T-helper 17 cell (primary cell): ENCODE results near the gene SCNM1. TPM values are rescaled to one million over a fixed set of nuclear protein-coding genes. Genes with fewer than 3 reads are reported as not detected.
"Not testable (repeated sequence)": the region's sequence is repeated elsewhere in the genome, so short reads cannot be mapped to it uniquely, and the experiment has no call there.

Source experiments
- ATAC-seq: fragments of 150-1000 bp; cut with Tn5 transposase; 2 replicates; pipeline ENCODE4 v1.10.0; 2021; ENCODE audit warnings: mild to moderate bottlenecking, moderate library complexity
- DNase-seq, 3 donors: peaks; one replicate each; pipeline versions ENCODE4 v3.0.0 to v3.0.0-alpha.2; 2020 to 2021
- H3K9me3 ChIP-seq: one replicate; pipeline ENCODE4 v1.7.0; 2013; ENCODE audit warnings: low read length, mild to moderate bottlenecking; ENCODE audit not compliant: control insufficient read depth, poor library complexity, severe bottlenecking
- H3K27ac Mint-ChIP-seq: one replicate; pipeline ENCODE4 v1.8.0; 2022; ENCODE audit warnings: mild to moderate bottlenecking, moderate library complexity, mixed read lengths
- H3K27me3 Mint-ChIP-seq: one replicate; pipeline ENCODE4 v1.8.0; 2022; ENCODE audit warnings: mixed read lengths
- H3K36me3 Mint-ChIP-seq: one replicate; pipeline ENCODE4 v1.8.0; 2022; ENCODE audit warnings: low read depth, mixed read lengths
- H3K4me1 Mint-ChIP-seq: one replicate; pipeline ENCODE4 v1.8.0; 2022; ENCODE audit warnings: mild to moderate bottlenecking, mixed read lengths
- H3K4me3 Mint-ChIP-seq: one replicate; pipeline ENCODE4 v1.8.0; 2022; ENCODE audit warnings: mild to moderate bottlenecking, moderate library complexity, mixed read lengths
- total RNA-seq, 4 donors: library from RNA in 2 of 4; stranded (reverse) in 2 of 4; gene quantifications; one replicate each; pipeline ENCODE4 v1.2.3 and lab custom pipeline; 2022 to 2026

SCNM1 gene
- total RNA-seq, 2 donors from 2014 or later: 33.7 to 37.8 TPM

GRCh38 chr1:151189637-151190445, 23.9 kb downstream of the SCNM1 start, which contains the start of gene VPS72:
VPS72 (minus strand) TSS chr1:151190197; CDS start chr1:151190121, 76 bp downstream.
- H3K36me3 Mint-ChIP-seq: peaks cover 4% of the 10 kb centered on the region
- peaks cover 26% of the 10 kb centered on the region for H3K4me1 Mint-ChIP-seq
- ATAC-seq: peak; percentile 95
- peak; percentile 71 to 79 (median 74) for DNase-seq
- H3K9me3 ChIP-seq: no peaks in the 10 kb centered on the region
- H3K4me3 Mint-ChIP-seq: peak within 1 kb of the TSS; percentile 100
- H3K27ac Mint-ChIP-seq: peak within 1 kb of the TSS; percentile 100
- H3K27me3 Mint-ChIP-seq: no peaks in the 10 kb centered on the region

- Mint-ChIP-seq H3K4me1 (peaks cover 26% of the 10 kb centered on the region), H3K4me3 (peak overlapping the region; percentile 52), H3K36me3 (peaks cover 4% of the 10 kb centered on the region), H3K27ac (no peak overlapping the region), H3K27me3 (no peaks in the 10 kb centered on the region)
- no peaks in the 10 kb centered on the region for H3K9me3 ChIP-seq
- no peak for DNase-seq
- no peak for ATAC-seq
These were observed 26.1 kb downstream of the SCNM1 start for GRCh38 chr1:151192047-151192446.

- Mint-ChIP-seq H3K4me1 (peaks cover 29% of the 10 kb centered on the region), H3K36me3 (peaks cover 5% of the 10 kb centered on the region), H3K27me3 (no peaks in the 10 kb centered on the region), H3K4me3 (no peak overlapping the region), H3K27ac (no peak overlapping the region)
- DNase-seq (no peak), ATAC-seq (no peak)
- H3K9me3 ChIP-seq: no peaks in the 10 kb centered on the region
These were observed 27.4 kb downstream of the SCNM1 start for GRCh38 chr1:151193304-151193703.

GRCh38 chr1:151193856-151194255, 27.9 kb downstream of the SCNM1 start:
- no peaks in the 10 kb centered on the region for H3K27me3 Mint-ChIP-seq

GRCh38 chr1:151194894-151195594, 29.1 kb downstream of the SCNM1 start:
- not testable (repeated sequence) for ATAC-seq, H3K27ac Mint-ChIP-seq, H3K36me3 Mint-ChIP-seq, H3K27me3 Mint-ChIP-seq, DNase-seq, H3K9me3 ChIP-seq, H3K4me3 Mint-ChIP-seq
- H3K4me1 Mint-ChIP-seq: peaks cover 31% of the 10 kb centered on the region

More at GRCh38 chr1:151193856-151194255, 27.9 kb downstream of the SCNM1 start:
- H3K9me3 ChIP-seq: no peaks in the 10 kb centered on the region
- Mint-ChIP-seq H3K27ac (no peak overlapping the region), H3K36me3 (peaks cover 8% of the 10 kb centered on the region), H3K4me1 (peaks cover 28% of the 10 kb centered on the region), H3K4me3 (no peak overlapping the region)
- DNase-seq: no peak
- no peak for ATAC-seq

- ATAC-seq (peak; percentile 27), DNase-seq (peak in 2 of 3 donors; percentile 15 to 35)
- no peaks in the 10 kb centered on the region for H3K27me3 Mint-ChIP-seq
- H3K27ac Mint-ChIP-seq: peak overlapping the region; percentile 32
- no peaks in the 10 kb centered on the region for H3K9me3 ChIP-seq
- H3K4me1 Mint-ChIP-seq: peaks cover 28% of the 10 kb centered on the region
- H3K4me3 Mint-ChIP-seq: no peak overlapping the region
- H3K36me3 Mint-ChIP-seq: peaks cover 6% of the 10 kb centered on the region
These were observed 30.4 kb downstream of the SCNM1 start for GRCh38 chr1:151196292-151196800.

GRCh38 chr1:151197863-151198253, 31.9 kb downstream of the SCNM1 start:
- ATAC-seq: no peak
- Mint-ChIP-seq H3K4me1 (peaks cover 31% of the 10 kb centered on the region), H3K4me3 (peak overlapping the region; percentile 100), H3K27me3 (no peaks in the 10 kb centered on the region), H3K36me3 (peaks cover 6% of the 10 kb centered on the region), H3K27ac (peak overlapping the region; percentile 100)
- H3K9me3 ChIP-seq: no peaks in the 10 kb centered on the region
- DNase-seq: no peak

- H3K27me3 Mint-ChIP-seq: no peaks in the 10 kb centered on the region
- peak within 1 kb of the TSS; percentile 100 for H3K4me3 Mint-ChIP-seq
- peak within 1 kb of the TSS; percentile 100 for H3K27ac Mint-ChIP-seq
- ATAC-seq (peak; percentile 97), DNase-seq (peak; percentile 97 to 99 (median 97))
- peaks cover 31% of the 10 kb centered on the region for H3K4me1 Mint-ChIP-seq
- H3K36me3 Mint-ChIP-seq: peaks cover 6% of the 10 kb centered on the region
- no peaks in the 10 kb centered on the region for H3K9me3 ChIP-seq
These were observed 32.5 kb downstream of the SCNM1 start, which contains the start of gene PIP5K1A for GRCh38 chr1:151198254-151199127. PIP5K1A (plus strand) TSS chr1:151198552; CDS start chr1:151198997, 445 bp downstream.

GRCh38 chr1:151199873-151200581, 34.1 kb downstream of the SCNM1 start:
- H3K27ac Mint-ChIP-seq: peak overlapping the region; percentile 100
- peaks cover 6% of the 10 kb centered on the region for H3K36me3 Mint-ChIP-seq
- H3K4me3 Mint-ChIP-seq: peak overlapping the region; percentile 100

GRCh38 chr1:151205381-151205965, 39.5 kb downstream of the SCNM1 start:
- peak overlapping the region; percentile 72 for H3K27ac Mint-ChIP-seq

More at GRCh38 chr1:151199873-151200581, 34.1 kb downstream of the SCNM1 start:
- H3K9me3 ChIP-seq: no peaks in the 10 kb centered on the region
- no peak for DNase-seq
- no peak for ATAC-seq
- Mint-ChIP-seq H3K4me1 (peaks cover 34% of the 10 kb centered on the region), H3K27me3 (no peaks in the 10 kb centered on the region)

GRCh38 chr1:151210830-151211229, 44.9 kb downstream of the SCNM1 start:
- DNase-seq (no peak), ATAC-seq (no peak)
- H3K4me3 Mint-ChIP-seq: no peak overlapping the region
- peaks cover 14% of the 10 kb centered on the region for H3K4me1 Mint-ChIP-seq
- H3K27ac Mint-ChIP-seq: peak overlapping the region; percentile 53
- H3K9me3 ChIP-seq: no peaks in the 10 kb centered on the region
- H3K36me3 Mint-ChIP-seq: no peaks in the 10 kb centered on the region
- no peaks in the 10 kb centered on the region for H3K27me3 Mint-ChIP-seq

More at GRCh38 chr1:151205381-151205965, 39.5 kb downstream of the SCNM1 start:
- H3K36me3 Mint-ChIP-seq, ATAC-seq, H3K4me3 Mint-ChIP-seq, H3K27me3 Mint-ChIP-seq, H3K9me3 ChIP-seq, H3K4me1 Mint-ChIP-seq, DNase-seq: not testable (repeated sequence)
